GM12892 (cell line): ENCODE results near the gene GADL1.

Experiments
- DNase-seq: peaks from one replicate; pipeline ENCODE4 v3.0.0; 2011; ENCODE audit not compliant: insufficient read length
- FAIRE-seq: peaks from 2 replicates; lab custom pipeline; 2011; peaks lifted over from hg19 to GRCh38; lab: Jason Lieb, UNC
- POLR2A ChIP-seq: IDR thresholded peaks from 2 replicates; pipeline ENCODE4 v1.6.1; 2011; ENCODE audit warnings: low read depth, low read length, control low read depth
- POLR2AphosphoS5 ChIP-seq: IDR thresholded peaks from 2 replicates; pipeline ENCODE4 v1.6.1; 2011; ENCODE audit warnings: low read depth, low read length, control low read depth
- TAF1 ChIP-seq: IDR thresholded peaks from 2 replicates; pipeline ENCODE4 v1.6.1; 2011; ENCODE audit warnings: low read depth, mild to moderate bottlenecking, control low read depth, low read length, borderline replicate concordance

The GADL1 gene

GRCh38 chr3:30707825-30708224, 186.6 kb downstream of the GADL1 start:
- DNase-seq: no peak
- FAIRE-seq: no peak

DNA sequence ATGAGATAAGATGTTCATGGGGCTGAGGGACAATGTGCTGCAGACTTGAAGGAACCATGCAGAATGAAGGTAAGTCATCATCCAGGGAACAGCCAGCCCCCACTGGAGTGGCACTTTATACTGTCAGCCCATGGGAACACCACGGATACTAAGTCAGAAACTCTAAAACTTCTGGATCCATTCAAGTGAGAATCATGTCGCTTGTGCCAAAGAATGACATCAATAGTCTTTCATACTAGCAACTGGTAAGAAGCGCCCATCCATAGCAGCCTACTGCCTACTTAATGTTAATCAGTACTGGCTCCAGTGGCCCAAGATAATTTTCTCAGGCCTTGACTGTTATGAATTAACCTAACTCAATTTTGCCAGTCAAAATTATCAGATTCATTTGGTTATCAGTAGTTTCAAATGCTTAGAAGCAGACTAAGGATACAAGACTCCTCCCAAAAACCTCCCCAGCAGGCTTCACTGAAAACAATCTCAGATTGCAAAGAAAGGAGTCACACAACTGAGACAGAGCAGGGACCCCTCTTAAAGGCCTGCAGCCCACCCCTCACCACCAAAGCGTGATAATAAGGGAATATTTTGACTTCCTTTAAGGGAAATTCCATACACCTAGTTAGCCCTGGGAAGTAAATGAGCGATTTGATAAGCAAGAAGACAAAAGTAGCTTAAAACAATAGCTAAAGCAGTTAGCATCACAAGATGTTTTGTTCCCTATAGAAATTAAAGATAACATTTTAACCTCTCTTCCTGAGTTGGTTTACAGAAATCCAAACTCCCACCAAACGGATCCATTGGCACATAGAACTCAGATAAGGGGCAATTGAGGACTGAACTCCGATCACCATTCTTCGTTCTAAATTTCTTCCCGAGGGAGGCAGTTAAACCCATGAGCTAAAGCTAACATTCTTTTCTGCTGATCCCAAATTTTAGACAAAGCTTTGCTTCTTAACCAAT, 189.2 kb downstream of the GADL1 start:
- TF ChIP-seq POLR2AphosphoS5 (no peak), POLR2A (no peak), TAF1 (no peak)
- no peak for FAIRE-seq
- DNase-seq: no peak

More at GRCh38 chr3:30707825-30708224, 186.6 kb downstream of the GADL1 start:
- TF ChIP-seq POLR2AphosphoS5 (no peak), TAF1 (no peak), POLR2A (no peak)

GRCh38 chr3:30702828-30703397, 191.5 kb downstream of the GADL1 start:
- FAIRE-seq (no peak), DNase-seq (no peak)
- TF ChIP-seq POLR2AphosphoS5 (no peak), POLR2A (no peak), TAF1 (no peak)

- no peak for DNase-seq
- FAIRE-seq: no peak
- TF ChIP-seq POLR2AphosphoS5: no peak
- TF ChIP-seq POLR2A: no peak
- no peak for TF ChIP-seq TAF1
Measured at GRCh38 chr3:30702038-30702827, 192.2 kb downstream of the GADL1 start.

- FAIRE-seq (no peak), DNase-seq (no peak)
- no peak for TF ChIP-seq POLR2A
- TF ChIP-seq TAF1: no peak
- no peak for TF ChIP-seq POLR2AphosphoS5
Measured at GRCh38 chr3:30700702-30701321, 193.6 kb downstream of the GADL1 start.

GRCh38 chr3:30699927-30700326, 194.5 kb downstream of the GADL1 start:
- TF ChIP-seq POLR2AphosphoS5 (no peak), TAF1 (no peak), POLR2A (no peak)
- no peak for FAIRE-seq
- no peak for DNase-seq

GRCh38 chr3:30698549-30698948, 195.9 kb downstream of the GADL1 start:
- TF ChIP-seq TAF1 (no peak), POLR2A (no peak), POLR2AphosphoS5 (no peak)
- DNase-seq: no peak
- no peak for FAIRE-seq

DNA sequence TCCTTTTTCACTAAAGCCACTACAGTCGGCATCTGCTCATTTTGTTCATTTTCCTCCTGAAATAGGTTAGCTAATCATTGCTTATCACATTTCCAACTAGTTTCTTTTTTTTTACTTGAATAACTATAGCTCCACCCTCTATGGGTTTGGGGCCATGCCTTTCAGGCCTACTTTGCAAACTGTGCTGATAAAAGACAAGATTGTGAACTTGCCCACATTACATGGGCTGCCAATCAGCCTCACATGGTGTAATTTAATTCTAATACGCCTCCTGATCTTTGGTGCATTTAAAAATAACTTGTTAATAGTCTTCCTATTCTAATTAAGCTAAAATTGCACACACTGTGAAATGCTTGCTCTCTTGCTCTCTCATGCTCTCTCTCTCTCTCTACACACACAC, 197.6 kb downstream of the GADL1 start:
- DNase-seq: no peak
- FAIRE-seq: no peak
- no peak for TF ChIP-seq TAF1
- no peak for TF ChIP-seq POLR2AphosphoS5
- TF ChIP-seq POLR2A: no peak

DNA sequence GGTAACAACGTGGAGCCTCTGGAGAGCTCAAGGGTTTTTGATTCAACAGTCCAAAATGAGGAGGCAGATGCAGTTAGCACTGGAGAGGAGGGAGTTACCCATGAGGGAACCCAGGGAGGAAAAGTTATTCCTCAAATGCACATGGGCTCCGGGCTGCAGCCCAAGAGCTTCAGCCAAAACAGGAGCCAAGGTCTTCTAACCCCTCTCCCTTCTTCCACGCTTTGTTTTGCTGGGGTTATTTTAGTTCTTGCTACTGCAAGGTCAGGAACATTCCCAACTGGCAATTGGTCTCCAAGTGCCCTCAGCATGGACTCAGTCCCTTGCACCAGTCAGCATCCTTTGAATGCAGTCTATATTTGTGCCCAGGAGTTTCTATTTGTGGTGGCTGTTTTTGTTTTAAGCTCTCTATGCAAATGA, 198.1 kb downstream of the GADL1 start:
- TF ChIP-seq TAF1: no peak
- no peak for TF ChIP-seq POLR2AphosphoS5
- TF ChIP-seq POLR2A: no peak
- DNase-seq (no peak), FAIRE-seq (no peak)

DNA sequence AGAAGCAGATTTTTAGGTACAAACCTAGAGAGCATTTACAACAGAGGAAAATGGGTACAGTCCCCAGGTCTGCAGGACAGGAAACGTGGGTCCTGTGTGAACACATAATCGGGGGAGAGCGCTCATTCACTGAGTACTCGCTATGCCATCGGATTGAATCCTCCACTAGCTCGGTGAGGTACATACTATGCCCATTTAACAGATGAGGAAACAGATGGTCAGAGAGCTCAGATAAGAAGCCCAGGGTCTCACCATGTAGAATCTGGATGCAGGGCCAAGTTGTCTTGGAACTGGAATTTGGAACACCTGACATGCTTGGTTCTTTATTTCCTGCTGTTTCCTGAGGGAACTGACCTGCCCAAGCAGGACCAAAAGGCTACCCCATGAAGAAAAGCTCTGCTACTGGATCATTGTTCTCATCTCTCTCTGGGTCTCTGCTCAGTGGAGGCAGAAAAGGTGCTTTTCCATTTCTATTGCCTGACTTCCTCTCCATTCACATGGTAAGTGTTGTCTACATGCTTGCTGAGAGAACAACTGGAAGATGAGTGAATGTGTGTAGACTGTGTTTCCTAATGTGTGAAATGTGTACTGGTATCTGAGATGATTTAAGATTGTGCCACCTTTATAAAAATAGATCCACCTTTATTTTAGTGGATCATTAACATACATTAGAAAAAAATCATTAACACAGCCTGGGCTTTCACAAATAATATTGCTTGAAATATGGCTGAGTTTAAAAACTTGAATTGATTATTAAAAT, 199.0 kb downstream of the GADL1 start:
- TF ChIP-seq TAF1 (no peak), POLR2AphosphoS5 (no peak), POLR2A (no peak)
- DNase-seq (no peak), FAIRE-seq (no peak)
